ENCODE results near the gene LBH. TPM values are rescaled to one million over a fixed set of nuclear protein-coding genes. Genes with fewer than 3 reads are reported as not detected.

Gene LBH
- polyA plus RNA-seq, 1 donor (not counting 4 experiments of a cell fraction or from before 2014, with no cell fraction given): 0.83 TPM

GRCh38 chr2:30272761-30273573, 41.6 kb downstream of the LBH start:
- Histone ChIP-seq H3K4me2 (ENCODE audit: control insufficient read depth, extremely low read depth, insufficient read depth, low read depth, low read length) (peak overlapping the region; percentile 40), H3K9me1 (ENCODE audit: control insufficient read depth, extremely low read depth, insufficient read depth, low read length) (no peaks in the 10 kb centered on the region), H3K9me3 (ENCODE audit: control insufficient read depth, low read depth, low read length) (no peaks in the 10 kb centered on the region), H3K36me3 (ENCODE audit: control insufficient read depth in 2 of 2, extremely low read depth in 1 of 2, insufficient read depth in 2 of 2, low read length in 2 of 2) (no peaks in the 10 kb centered on the region), H3K27me3 (ENCODE audit: control insufficient read depth, extremely low read depth, insufficient read depth, low read length) (no peaks in the 10 kb centered on the region), H3K4me3 (ENCODE audit: control insufficient read depth in 2 of 3, extremely low read depth in 1 of 3, insufficient read depth in 2 of 3, low read depth in 1 of 3, low read length in 3 of 3) (no peak overlapping the region), H3K4me1 (ENCODE audit: control insufficient read depth, extremely low read depth, insufficient read depth, low read length) (peaks cover 27% of the 10 kb centered on the region), H2AFZ (ENCODE audit: control insufficient read depth, low read length) (no peak overlapping the region), H3K79me2 (ENCODE audit: control insufficient read depth, insufficient read depth, low read length) (no peaks in the 10 kb centered on the region), H3K27ac (ENCODE audit: control insufficient read depth, insufficient read depth, low read length) (no peak overlapping the region), H4K20me1 (ENCODE audit: control insufficient read depth, extremely low read depth, insufficient read depth, low read length) (no peaks in the 10 kb centered on the region), H3K9ac (ENCODE audit: control insufficient read depth, extremely low read depth, insufficient read depth, low read length) (no peak overlapping the region)
- no peak for TF ChIP-seq EZH2 (IDR thresholded peaks at IDR 0.05; ENCODE audit: low read length)
- no peak for DNase-seq (ENCODE audit: low read depth, low spot score)
- peak; percentile 9 for FAIRE-seq
- dilution Hi-C loops (cut with MboI; ENCODE audit: extremely low pct_ligation_motif_present, low sequenced_read_pairs): no loop called here

GRCh38 chr2:30273574-30273929, 42.2 kb downstream of the LBH start:
- Histone ChIP-seq H3K4me2 (ENCODE audit: control insufficient read depth, extremely low read depth, insufficient read depth, low read depth, low read length) (peak overlapping the region; percentile 40), H3K9ac (ENCODE audit: control insufficient read depth, extremely low read depth, insufficient read depth, low read length) (no peak overlapping the region), H3K27me3 (ENCODE audit: control insufficient read depth, extremely low read depth, insufficient read depth, low read length) (no peaks in the 10 kb centered on the region), H3K4me3 (ENCODE audit: control insufficient read depth in 2 of 3, extremely low read depth in 1 of 3, insufficient read depth in 2 of 3, low read depth in 1 of 3, low read length in 3 of 3) (no peak overlapping the region), H4K20me1 (ENCODE audit: control insufficient read depth, extremely low read depth, insufficient read depth, low read length) (no peaks in the 10 kb centered on the region), H3K27ac (ENCODE audit: control insufficient read depth, insufficient read depth, low read length) (no peak overlapping the region), H3K4me1 (ENCODE audit: control insufficient read depth, extremely low read depth, insufficient read depth, low read length) (peaks cover 27% of the 10 kb centered on the region), H3K9me1 (ENCODE audit: control insufficient read depth, extremely low read depth, insufficient read depth, low read length) (no peaks in the 10 kb centered on the region), H3K9me3 (ENCODE audit: control insufficient read depth, low read depth, low read length) (no peaks in the 10 kb centered on the region), H2AFZ (ENCODE audit: control insufficient read depth, low read length) (no peak overlapping the region), H3K36me3 (ENCODE audit: control insufficient read depth in 2 of 2, extremely low read depth in 1 of 2, insufficient read depth in 2 of 2, low read length in 2 of 2) (no peaks in the 10 kb centered on the region), H3K79me2 (ENCODE audit: control insufficient read depth, insufficient read depth, low read length) (no peaks in the 10 kb centered on the region)
- FAIRE-seq: no peak
- no peak for DNase-seq (ENCODE audit: low read depth, low spot score)
- TF ChIP-seq, protein P1, sequence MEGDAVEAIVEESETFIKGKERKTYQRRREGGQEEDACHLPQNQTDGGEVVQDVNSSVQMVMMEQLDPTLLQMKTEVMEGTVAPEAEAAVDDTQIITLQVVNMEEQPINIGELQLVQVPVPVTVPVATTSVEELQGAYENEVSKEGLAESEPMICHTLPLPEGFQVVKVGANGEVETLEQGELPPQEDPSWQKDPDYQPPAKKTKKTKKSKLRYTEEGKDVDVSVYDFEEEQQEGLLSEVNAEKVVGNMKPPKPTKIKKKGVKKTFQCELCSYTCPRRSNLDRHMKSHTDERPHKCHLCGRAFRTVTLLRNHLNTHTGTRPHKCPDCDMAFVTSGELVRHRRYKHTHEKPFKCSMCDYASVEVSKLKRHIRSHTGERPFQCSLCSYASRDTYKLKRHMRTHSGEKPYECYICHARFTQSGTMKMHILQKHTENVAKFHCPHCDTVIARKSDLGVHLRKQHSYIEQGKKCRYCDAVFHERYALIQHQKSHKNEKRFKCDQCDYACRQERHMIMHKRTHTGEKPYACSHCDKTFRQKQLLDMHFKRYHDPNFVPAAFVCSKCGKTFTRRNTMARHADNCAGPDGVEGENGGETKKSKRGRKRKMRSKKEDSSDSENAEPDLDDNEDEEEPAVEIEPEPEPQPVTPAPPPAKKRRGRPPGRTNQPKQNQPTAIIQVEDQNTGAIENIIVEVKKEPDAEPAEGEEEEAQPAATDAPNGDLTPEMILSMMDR (optimal IDR thresholded peaks at IDR 0.05 in 1 of 3, IDR thresholded peaks at IDR 0.05 in 1 of 3, conservative IDR thresholded peaks at IDR 0.05 in 1 of 3; ENCODE audit: extremely low read depth in 1 of 3, insufficient read depth in 2 of 3, low read length in 3 of 3): no peak
- TF ChIP-seq EZH2 (IDR thresholded peaks at IDR 0.05; ENCODE audit: low read length): no peak
- dilution Hi-C loops (cut with MboI; ENCODE audit: extremely low pct_ligation_motif_present, low sequenced_read_pairs): no loop called here
